HUES48 (cell line): ENCODE measurements around the gene SLC7A6.
"Not testable (repeated sequence)": the region's sequence is repeated elsewhere in the genome, so short reads cannot be mapped to it uniquely, and the experiment has no call there.

Source experiments
- H3K27ac ChIP-seq: one replicate; pipeline ENCODE4 v1.7.0; 2013; ENCODE audit warnings: low read depth, low read length, inconsistent platforms
- H3K27me3 ChIP-seq: 2 replicates; pipeline ENCODE4 v1.6.1; 2013; ENCODE audit warnings: mild to moderate bottlenecking, low read length; ENCODE audit not compliant: control insufficient read depth, insufficient read depth
- H3K36me3 ChIP-seq: 2 replicates; pipeline ENCODE4 v1.6.1; 2013; ENCODE audit warnings: low read length; ENCODE audit not compliant: control insufficient read depth, insufficient read depth
- H3K4me1 ChIP-seq: 2 replicates; pipeline ENCODE4 v1.6.1; 2013; ENCODE audit warnings: mild to moderate bottlenecking, low read length; ENCODE audit not compliant: control insufficient read depth, insufficient read depth
- H3K4me3 ChIP-seq: 2 replicates; pipeline ENCODE4 v1.5.1; 2013; ENCODE audit warnings: mild to moderate bottlenecking, low read depth, low read length
- H3K9ac ChIP-seq: 2 replicates; pipeline ENCODE4 v1.6.1; 2013; ENCODE audit warnings: mild to moderate bottlenecking, low read depth, low read length, moderate library complexity
- H3K9me3 ChIP-seq: 2 replicates; pipeline ENCODE4 v1.6.1; 2013; ENCODE audit warnings: low read length; ENCODE audit not compliant: control insufficient read depth, insufficient read depth

Gene SLC7A6

DNA sequence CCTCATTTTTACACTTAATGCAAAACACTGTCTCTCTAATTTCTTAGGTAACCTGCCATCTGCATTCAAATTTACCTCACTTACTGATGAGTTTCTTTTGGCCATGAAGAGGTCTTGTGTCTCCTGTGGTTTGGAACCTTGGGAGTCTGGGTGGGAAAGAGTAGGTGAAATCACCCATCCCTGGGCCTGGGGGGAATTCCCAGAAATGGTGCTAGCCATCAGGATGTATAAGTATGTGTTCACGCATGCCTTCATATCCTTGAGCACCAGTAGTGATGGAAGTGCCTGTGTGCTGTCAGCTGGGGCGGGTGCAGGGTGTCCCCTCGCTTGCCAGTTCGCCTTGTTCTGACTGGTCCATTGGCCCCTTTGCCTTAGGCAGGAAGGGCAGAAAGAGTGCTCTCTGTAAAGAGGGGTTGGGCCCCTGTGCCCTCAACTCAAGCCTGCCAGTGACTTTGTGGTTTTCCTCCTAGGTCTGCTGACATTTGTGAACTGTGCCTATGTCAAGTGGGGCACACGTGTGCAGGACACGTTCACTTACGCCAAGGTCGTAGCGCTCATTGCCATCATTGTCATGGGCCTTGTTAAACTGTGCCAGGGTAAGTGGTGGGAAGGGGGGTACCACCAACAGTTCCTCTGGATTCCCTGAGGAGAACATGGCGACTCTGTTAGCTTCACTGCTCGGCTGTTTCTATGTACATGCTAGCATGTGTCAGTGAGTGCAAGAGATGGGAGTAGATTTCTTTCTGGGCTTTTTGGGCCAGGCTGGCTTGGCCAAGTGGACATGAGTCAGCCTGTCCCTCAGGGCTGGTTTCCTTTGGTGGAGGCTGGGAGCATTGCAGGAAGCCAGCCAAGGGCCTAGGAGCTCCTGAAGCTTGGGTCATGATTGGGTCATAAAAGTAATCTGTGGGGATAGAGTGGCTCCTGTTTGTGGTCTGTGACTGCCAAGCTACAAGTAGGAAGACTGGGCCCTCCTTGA, 23.2 kb downstream of the SLC7A6 start:
- peaks cover 34% of the 10 kb centered on the region for H3K36me3 ChIP-seq
- no peak overlapping the region for H3K9ac ChIP-seq
- H3K27me3 ChIP-seq: no peaks in the 10 kb centered on the region
- no peaks in the 10 kb centered on the region for H3K9me3 ChIP-seq
- H3K4me1 ChIP-seq: no peaks in the 10 kb centered on the region; the same call in 1 of the 2 replicates
- H3K4me3 ChIP-seq: no peak overlapping the region
- no peak overlapping the region for H3K27ac ChIP-seq

DNA sequence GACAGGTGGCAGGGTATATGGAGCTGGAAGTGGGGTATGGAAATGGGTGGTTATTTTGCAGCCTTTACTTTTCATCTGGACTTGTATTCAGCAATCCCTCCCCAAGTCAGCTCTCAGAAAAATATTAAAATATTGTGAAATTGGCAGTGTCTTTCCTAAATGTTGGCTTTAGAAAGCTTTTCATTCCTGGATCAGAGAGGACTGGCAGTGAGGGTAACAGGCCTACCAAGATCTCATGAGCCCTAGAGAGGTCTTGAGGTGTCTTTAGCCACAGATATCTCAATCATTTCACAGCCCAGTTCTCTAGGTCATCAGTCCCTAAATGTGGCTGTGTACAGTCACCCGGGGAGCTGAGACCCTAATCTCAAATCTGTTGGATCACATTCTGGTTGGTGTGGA, 23.9 kb downstream of the SLC7A6 start:
- no peaks in the 10 kb centered on the region; the same call in 1 of the 2 replicates for H3K4me1 ChIP-seq

GRCh38 chr16:68288796-68289195, 24.5 kb downstream of the SLC7A6 start:
- H3K36me3 ChIP-seq: peaks cover 34% of the 10 kb centered on the region
- H3K4me3 ChIP-seq, H3K9me3 ChIP-seq, H3K4me1 ChIP-seq, H3K9ac ChIP-seq, H3K27ac ChIP-seq, H3K27me3 ChIP-seq: not testable (repeated sequence)

More for the DNA sequence above, 23.9 kb downstream of the SLC7A6 start:
- Histone ChIP-seq H3K9ac (no peak overlapping the region), H3K27ac (no peak overlapping the region), H3K4me3 (no peak overlapping the region), H3K9me3 (no peaks in the 10 kb centered on the region), H3K36me3 (peaks cover 34% of the 10 kb centered on the region), H3K27me3 (no peaks in the 10 kb centered on the region)

DNA sequence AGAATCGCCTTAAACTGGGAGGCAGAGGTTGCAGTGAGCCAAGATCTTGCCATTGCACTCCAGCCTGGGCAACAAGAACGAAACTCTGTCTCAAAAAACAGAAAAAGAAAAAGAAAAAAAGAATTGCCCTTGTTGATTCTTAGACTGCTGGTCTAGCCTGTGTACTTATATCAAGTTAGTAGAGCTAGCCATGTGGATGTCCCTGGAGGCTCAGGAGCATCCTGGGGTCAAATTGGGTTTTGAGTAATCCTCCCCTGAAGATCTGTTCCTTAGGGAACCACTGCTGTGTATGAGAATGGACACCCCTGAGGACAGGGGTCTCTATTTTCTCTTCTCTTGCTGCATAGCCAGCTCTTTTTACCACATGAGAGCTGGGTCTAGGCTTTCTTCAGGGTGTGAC, 24.9 kb downstream of the SLC7A6 start:
- Histone ChIP-seq H3K4me3 (no peak overlapping the region), H3K36me3 (peaks cover 34% of the 10 kb centered on the region), H3K9me3 (no peaks in the 10 kb centered on the region), H3K27me3 (no peaks in the 10 kb centered on the region), H3K9ac (no peak overlapping the region), H3K27ac (no peak overlapping the region), H3K4me1 (no peaks in the 10 kb centered on the region; the same call in 1 of the 2 replicates)

GRCh38 chr16:68289621-68290329, 25.4 kb downstream of the SLC7A6 start:
- Histone ChIP-seq H3K36me3 (peaks cover 38% of the 10 kb centered on the region), H3K4me3 (no peak overlapping the region), H3K4me1 (no peaks in the 10 kb centered on the region; the same call in 1 of the 2 replicates), H3K9ac (no peak overlapping the region), H3K27me3 (no peaks in the 10 kb centered on the region), H3K27ac (no peak overlapping the region), H3K9me3 (no peaks in the 10 kb centered on the region)

DNA sequence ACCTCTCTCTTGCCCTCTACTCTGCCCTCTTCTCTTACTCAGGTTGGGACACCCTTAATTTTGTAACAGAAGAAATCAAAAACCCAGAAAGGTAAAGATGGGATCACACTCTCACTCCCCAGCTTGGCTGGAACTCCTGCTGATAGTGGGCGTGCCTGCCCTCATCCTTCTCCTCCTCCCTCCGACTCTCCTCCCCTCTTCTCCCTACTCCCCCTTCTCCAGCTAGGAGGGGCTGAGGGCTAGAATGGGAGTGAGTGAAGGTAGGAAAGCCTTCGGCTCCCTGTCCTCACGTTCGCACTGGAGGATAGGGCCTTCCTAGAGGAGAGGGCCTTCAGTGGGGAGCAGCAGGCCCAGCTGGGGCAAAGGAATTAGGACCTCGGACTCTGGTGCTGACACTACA, 26.1 kb downstream of the SLC7A6 start:
- H3K36me3 ChIP-seq: peaks cover 44% of the 10 kb centered on the region
- no peak overlapping the region for H3K27ac ChIP-seq

DNA sequence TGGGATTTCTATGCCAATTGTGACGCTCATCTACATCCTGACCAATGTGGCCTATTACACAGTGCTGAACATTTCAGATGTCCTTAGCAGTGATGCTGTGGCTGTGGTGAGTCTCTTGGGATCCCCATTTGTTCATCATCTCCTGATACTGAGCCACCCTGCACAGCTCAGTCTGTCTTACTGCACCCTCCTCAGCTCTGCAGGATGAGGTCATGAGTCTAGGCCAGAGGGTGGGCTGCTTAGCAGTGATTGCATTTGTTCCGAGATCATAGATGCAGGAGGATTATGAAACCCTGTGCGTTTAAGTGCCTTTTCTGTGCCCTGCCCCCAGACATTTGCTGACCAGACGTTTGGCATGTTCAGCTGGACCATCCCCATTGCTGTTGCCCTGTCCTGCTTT, 26.9 kb downstream of the SLC7A6 start:
- Histone ChIP-seq H3K9me3 (no peaks in the 10 kb centered on the region), H3K36me3 (peaks cover 49% of the 10 kb centered on the region), H3K27me3 (no peaks in the 10 kb centered on the region), H3K27ac (no peak overlapping the region), H3K4me1 (no peaks in the 10 kb centered on the region; the same call in 1 of the 2 replicates), H3K9ac (no peak overlapping the region), H3K4me3 (no peak overlapping the region)

More for the DNA sequence above, 26.1 kb downstream of the SLC7A6 start:
- Histone ChIP-seq H3K4me3 (no peak overlapping the region), H3K9me3 (no peaks in the 10 kb centered on the region), H3K9ac (no peak overlapping the region), H3K4me1 (no peaks in the 10 kb centered on the region; the same call in 1 of the 2 replicates), H3K27me3 (no peaks in the 10 kb centered on the region)

DNA sequence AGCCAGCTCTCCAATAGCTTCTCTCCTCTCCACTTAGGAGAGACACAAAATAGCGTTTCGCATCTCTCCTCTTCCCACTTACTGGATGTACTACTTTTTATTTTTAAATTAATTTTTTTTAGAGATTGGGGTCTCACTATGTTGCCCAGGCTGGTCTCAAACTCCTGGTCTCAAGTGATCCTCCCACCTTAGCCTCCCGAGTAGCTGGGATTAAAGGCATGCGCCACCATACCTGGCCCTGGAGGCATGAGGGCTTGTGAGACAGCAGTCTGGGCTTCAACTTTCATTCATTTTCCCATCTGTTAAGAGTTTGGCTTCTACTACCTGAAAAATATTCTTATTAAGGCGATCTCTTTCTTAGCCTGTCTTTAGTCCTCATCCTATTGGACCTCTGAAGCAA, 28.1 kb downstream of the SLC7A6 start:
- Histone ChIP-seq H3K9ac (no peak overlapping the region), H3K4me1 (no peaks in the 10 kb centered on the region; the same call in 1 of the 2 replicates), H3K27ac (no peak overlapping the region), H3K36me3 (peaks cover 52% of the 10 kb centered on the region), H3K27me3 (no peaks in the 10 kb centered on the region), H3K9me3 (no peaks in the 10 kb centered on the region), H3K4me3 (no peak overlapping the region)

DNA sequence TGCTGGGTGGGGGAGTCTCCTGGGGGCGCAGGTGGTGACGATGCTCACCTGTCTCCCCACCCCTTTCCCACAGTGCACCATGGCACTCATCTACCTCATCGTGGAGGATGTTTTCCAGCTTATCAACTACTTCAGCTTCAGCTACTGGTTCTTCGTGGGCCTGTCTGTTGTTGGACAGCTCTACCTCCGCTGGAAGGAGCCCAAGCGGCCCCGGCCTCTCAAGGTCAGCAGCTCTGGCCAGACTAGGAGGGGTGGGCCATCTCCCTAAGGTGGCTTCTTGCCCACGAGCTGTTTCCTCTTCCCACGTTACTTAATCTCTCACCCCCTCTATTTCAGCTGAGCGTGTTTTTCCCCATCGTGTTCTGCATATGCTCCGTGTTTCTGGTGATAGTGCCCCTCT, 32.0 kb downstream of the SLC7A6 start:
- H3K9ac ChIP-seq: no peak overlapping the region
- H3K9me3 ChIP-seq: no peaks in the 10 kb centered on the region
- H3K36me3 ChIP-seq: peaks cover 71% of the 10 kb centered on the region
- no peaks in the 10 kb centered on the region for H3K27me3 ChIP-seq
- no peak overlapping the region for H3K27ac ChIP-seq
- no peak overlapping the region for H3K4me3 ChIP-seq
- no peaks in the 10 kb centered on the region for H3K4me1 ChIP-seq

- H3K36me3 ChIP-seq: peaks cover 71% of the 10 kb centered on the region
- H3K27me3 ChIP-seq: no peaks in the 10 kb centered on the region
- no peak overlapping the region for H3K9ac ChIP-seq
- H3K9me3 ChIP-seq: no peaks in the 10 kb centered on the region
- H3K4me1 ChIP-seq: no peaks in the 10 kb centered on the region
- H3K27ac ChIP-seq: no peak overlapping the region
- H3K4me3 ChIP-seq: no peak overlapping the region
These were observed 32.4 kb downstream of the SLC7A6 start for GRCh38 chr16:68296693-68297092.

DNA sequence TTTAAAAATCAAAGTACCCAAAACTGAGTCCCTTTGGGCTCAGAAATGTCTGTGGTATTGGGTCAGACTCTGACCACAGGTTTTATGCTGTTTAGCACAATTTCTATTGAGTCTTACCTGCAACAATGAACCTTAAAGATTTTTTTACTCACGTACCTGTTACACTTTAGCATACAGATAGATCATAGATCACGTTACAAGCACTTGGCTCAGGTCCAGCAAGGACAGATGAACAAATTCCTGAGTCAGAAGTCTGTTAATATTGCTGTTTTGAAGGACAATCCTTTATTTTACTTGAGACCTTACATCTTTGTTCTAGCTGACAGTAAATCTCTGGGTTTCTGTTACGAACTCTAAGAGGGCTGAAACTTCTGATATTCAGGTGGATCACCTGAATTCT, 33.6 kb downstream of the SLC7A6 start:
- Histone ChIP-seq H3K36me3 (peaks cover 77% of the 10 kb centered on the region), H3K27me3 (no peaks in the 10 kb centered on the region)

More for the DNA sequence above, 33.6 kb downstream of the SLC7A6 start:
- no peak overlapping the region for H3K9ac ChIP-seq
- H3K27ac ChIP-seq: no peak overlapping the region
- no peak overlapping the region for H3K4me3 ChIP-seq
- no peaks in the 10 kb centered on the region for H3K4me1 ChIP-seq
- H3K9me3 ChIP-seq: no peaks in the 10 kb centered on the region
